HUES64 (cell line): Measurements from ENCODE around the gene NRSN1. TPM values are rescaled to one million over a fixed set of nuclear protein-coding genes. Genes with fewer than 3 reads are reported as not detected.

Experiments used
- H3K27ac ChIP-seq: 2 replicates; pipeline ENCODE4 v1.7.0; 2013; ENCODE audit warnings: low read depth, low read length, inconsistent platforms
- H3K27me3 ChIP-seq: 2 replicates; pipeline ENCODE4 v1.6.1; 2013; ENCODE audit warnings: mild to moderate bottlenecking, low read length; ENCODE audit not compliant: insufficient read depth
- H3K36me3 ChIP-seq: 2 replicates; pipeline ENCODE4 v1.6.1; 2013; ENCODE audit warnings: mild to moderate bottlenecking, low read length; ENCODE audit not compliant: insufficient read depth
- H3K4me1 ChIP-seq: 2 replicates; pipeline ENCODE4 v1.6.1; 2013; ENCODE audit warnings: mild to moderate bottlenecking, low read length, moderate library complexity; ENCODE audit not compliant: insufficient read depth
- H3K4me3 ChIP-seq: 2 replicates; pipeline ENCODE4 v1.5.1; 2013; ENCODE audit warnings: mild to moderate bottlenecking, low read length, moderate library complexity
- H3K9ac ChIP-seq: 2 replicates; pipeline ENCODE4 v1.6.1; 2013; ENCODE audit warnings: mild to moderate bottlenecking, low read depth, low read length
- H3K9me3 ChIP-seq: 2 replicates; pipeline ENCODE4 v1.6.1; 2013; ENCODE audit warnings: low read depth, low read length; ENCODE audit not compliant: insufficient read depth
- WGBS: fragments of 150-250, 120-280 bp; methylation state at CpG from one replicate; pipeline ENCODE4 v1.1.7; 2013; ENCODE audit warnings: missing lambda C conversion rate; 5-methylcytosine and 5-hydroxymethylcytosine counted together
- polyA plus RNA-seq, 2 experiments: library from polyadenylated mRNA; stranded (reverse); fragments of 50-300 nt; gene quantifications; one replicate each; pipeline ENCODE4 v1.2.3, GENCODE V29; 2013

The NRSN1 gene, protein sequence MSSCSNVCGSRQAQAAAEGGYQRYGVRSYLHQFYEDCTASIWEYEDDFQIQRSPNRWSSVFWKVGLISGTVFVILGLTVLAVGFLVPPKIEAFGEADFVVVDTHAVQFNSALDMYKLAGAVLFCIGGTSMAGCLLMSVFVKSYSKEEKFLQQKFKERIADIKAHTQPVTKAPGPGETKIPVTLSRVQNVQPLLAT
- 0.10 TPM for polyA plus RNA-seq (2013, experiment 1 of 2)
- polyA plus RNA-seq (2013, experiment 2 of 2) = 0.95 TPM

DNA sequence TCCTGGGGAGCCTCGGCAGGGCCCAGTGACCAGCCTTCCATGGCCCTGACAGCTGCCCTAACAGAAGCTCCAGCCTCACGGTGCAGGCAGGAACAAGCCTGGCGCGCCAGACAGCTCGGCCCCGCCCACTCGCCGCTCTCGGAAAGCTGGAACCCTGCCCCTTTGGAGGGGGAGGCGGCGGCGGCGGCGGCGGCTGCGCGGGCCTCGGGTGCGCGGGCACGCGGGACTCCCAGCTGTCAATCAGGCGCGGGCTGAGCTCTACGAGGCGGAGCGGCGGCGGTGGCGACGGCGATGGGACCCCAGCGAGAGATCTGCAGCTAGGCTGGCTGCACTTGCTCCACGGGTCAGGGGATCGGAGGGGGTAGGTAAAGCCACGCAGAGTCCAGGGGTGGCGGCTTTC is at the start of gene NRSN1:
Gene NRSN1, plus strand, starts transcription at position 236 of the 400 bp plus-strand sequence. CDS start 8,113 bp downstream, outside the sequence.
- no peaks in the 10 kb centered on the region for H3K9me3 ChIP-seq
- H3K4me1 ChIP-seq = peaks cover 9% of the 10 kb centered on the region
- peak within 1 kb of the TSS; percentile 80 for H3K4me3 ChIP-seq
- H3K27ac ChIP-seq = no peak within 1 kb of the TSS
- 1% methylated on average over 37 of the region's 37 CpGs for WGBS
- H3K36me3 ChIP-seq = no peaks in the 10 kb centered on the region
- no peak within 1 kb of the TSS for H3K9ac ChIP-seq
- H3K27me3 ChIP-seq = peaks cover 17% of the 10 kb centered on the region

DNA sequence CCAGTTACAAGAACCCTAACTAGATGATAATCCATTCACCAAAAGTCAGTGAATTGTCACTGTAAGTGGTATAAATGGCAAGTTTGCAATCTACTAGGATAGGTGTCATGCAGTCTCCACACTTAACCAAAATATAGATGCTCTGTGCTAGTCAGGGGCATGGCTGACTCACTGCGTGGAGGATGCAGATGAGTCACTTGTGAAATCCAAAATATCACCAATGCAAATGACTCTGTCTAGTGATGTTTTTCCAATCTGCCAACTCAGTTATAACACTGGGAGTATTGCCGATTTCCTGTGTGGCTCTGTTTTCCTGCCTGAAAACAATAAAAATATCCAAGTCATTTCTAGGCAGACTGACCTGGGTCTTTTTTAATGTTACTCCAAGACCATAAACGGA is 47.8 kb upstream of the NRSN1 start:
- Histone ChIP-seq H3K36me3 (no peaks in the 10 kb centered on the region), H3K4me1 (no peaks in the 10 kb centered on the region), H3K27me3 (no peaks in the 10 kb centered on the region), H3K27ac (no peak overlapping the region), H3K4me3 (no peak overlapping the region), H3K9me3 (peaks cover 12% of the 10 kb centered on the region), H3K9ac (no peak overlapping the region)
- WGBS = 87% methylated on average over 2 of the region's 3 CpGs

DNA sequence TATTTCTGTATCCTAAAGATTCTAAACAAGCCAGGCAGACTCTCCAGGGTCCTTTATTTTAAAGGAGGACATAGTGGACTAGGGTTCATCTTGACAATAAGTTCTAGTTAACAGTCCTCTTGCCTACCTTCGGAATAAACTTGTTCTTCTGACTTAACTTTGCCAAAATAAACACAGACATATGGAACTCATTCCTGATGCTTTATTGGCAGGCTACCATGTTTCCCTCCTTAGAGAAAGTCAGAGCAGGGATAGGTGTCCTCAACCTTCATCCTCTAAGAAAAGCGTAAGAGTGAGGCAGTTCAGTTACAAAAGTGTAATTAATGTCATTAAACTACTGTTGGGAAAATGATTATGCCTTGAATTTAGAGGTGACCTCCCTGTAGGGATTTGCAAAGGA is 46.9 kb upstream of the NRSN1 start:
- H3K27me3 ChIP-seq = no peaks in the 10 kb centered on the region
- WGBS = 88% methylated on average over 2 of the region's 2 CpGs
- H3K4me3 ChIP-seq = no peak overlapping the region
- no peak overlapping the region for H3K9ac ChIP-seq
- no peak overlapping the region for H3K27ac ChIP-seq
- peaks cover 12% of the 10 kb centered on the region for H3K9me3 ChIP-seq
- H3K4me1 ChIP-seq = no peaks in the 10 kb centered on the region
- H3K36me3 ChIP-seq = no peaks in the 10 kb centered on the region

DNA sequence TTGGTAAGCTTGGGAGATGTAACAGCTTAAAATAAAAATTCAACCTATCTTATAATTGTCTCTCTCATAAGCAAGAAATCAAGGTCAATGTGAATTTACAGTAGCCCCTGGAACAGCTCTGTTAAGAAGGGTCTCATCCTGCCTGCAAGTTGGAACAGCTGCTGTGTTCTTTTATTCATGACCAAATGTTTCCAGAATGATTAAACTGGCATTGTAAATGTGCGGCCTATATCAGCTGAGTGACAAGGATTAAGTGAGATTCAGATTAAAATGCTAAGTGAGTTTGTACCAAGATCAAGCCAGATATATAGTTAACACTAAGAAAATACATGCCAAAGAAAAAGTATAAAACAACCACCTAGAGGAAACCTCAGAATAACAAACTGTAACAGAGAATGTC is 45.3 kb upstream of the NRSN1 start:
- Histone ChIP-seq H3K27me3 (no peaks in the 10 kb centered on the region), H3K27ac (no peak overlapping the region), H3K4me1 (no peaks in the 10 kb centered on the region), H3K4me3 (no peak overlapping the region), H3K9ac (no peak overlapping the region), H3K9me3 (peaks cover 12% of the 10 kb centered on the region), H3K36me3 (no peaks in the 10 kb centered on the region)
- 93% methylated on average over 1 of the region's 1 CpG for WGBS

DNA sequence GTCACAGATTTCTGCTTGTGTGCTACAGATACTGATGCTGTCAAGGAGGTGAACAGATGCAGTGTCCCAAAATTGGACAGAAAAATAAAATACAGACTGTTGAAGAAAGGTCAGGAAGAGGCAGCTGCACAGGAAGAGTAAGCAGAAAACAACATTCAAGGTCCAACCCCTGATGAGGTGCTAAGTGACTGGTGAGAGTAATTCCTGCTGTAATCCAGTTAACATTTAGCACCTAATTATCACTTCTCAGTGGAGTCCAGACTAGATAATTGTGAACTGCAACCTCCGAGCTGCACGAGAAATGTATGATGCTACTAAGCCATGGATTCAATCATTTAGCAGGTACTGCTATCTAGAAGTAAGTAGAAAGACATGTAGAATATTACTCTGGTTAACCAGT is 36.3 kb upstream of the NRSN1 start:
- H3K4me1 ChIP-seq = no peaks in the 10 kb centered on the region
- no peak overlapping the region for H3K4me3 ChIP-seq
- H3K9ac ChIP-seq = no peak overlapping the region
- H3K9me3 ChIP-seq = no peaks in the 10 kb centered on the region
- H3K36me3 ChIP-seq = no peaks in the 10 kb centered on the region
- no peak overlapping the region for H3K27ac ChIP-seq
- H3K27me3 ChIP-seq = no peaks in the 10 kb centered on the region
- 36% methylated on average over 2 of the region's 2 CpGs for WGBS

DNA sequence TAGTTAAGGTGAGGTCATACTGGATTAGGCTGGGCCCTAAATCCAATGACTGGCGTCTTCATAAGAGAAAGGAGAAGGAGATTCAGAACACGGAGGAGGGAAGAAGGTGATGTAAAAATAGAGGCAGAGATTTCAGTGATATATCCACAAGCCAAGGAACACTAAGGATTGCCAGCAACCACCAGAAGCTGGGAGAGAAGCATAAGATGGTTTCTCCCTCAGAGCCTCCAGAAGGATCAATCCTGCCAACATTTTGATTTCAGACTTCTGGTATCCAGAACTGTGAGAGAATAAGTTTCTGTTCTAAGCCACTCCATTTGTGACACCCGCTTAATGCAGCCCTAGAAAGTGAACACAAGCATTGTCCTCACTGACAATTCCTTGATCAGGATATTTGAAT is 33.6 kb upstream of the NRSN1 start:
- H3K27me3 ChIP-seq = no peaks in the 10 kb centered on the region
- H3K36me3 ChIP-seq = no peaks in the 10 kb centered on the region
- H3K9me3 ChIP-seq = no peaks in the 10 kb centered on the region
- no peak overlapping the region for H3K27ac ChIP-seq
- no peak overlapping the region for H3K4me3 ChIP-seq
- H3K4me1 ChIP-seq = no peaks in the 10 kb centered on the region
- H3K9ac ChIP-seq = no peak overlapping the region
- 91% methylated on average over 3 of the region's 3 CpGs for WGBS

DNA sequence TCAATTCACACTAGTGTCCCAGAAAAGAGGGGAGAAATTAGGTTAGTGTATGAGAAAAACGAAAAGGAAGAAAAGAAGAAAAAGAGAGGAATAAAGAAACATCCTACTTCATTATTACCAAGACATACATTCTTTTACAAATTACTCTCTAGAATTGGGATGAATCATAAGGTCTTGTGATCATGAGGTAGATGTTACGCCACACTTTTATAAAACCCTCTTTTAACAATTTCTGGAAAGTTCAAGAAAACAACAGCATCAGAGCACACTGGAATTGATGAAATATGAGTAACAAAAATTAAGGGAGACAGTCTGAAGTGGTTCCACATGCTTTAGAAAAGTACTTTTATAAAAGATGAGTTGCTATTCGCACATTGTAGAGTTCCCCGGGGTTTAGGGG is 32.6 kb upstream of the NRSN1 start:
- 89% methylated on average over 2 of the region's 4 CpGs for WGBS
- H3K4me1 ChIP-seq = no peaks in the 10 kb centered on the region
- no peaks in the 10 kb centered on the region for H3K36me3 ChIP-seq
- H3K9me3 ChIP-seq = no peaks in the 10 kb centered on the region
- no peak overlapping the region for H3K4me3 ChIP-seq
- H3K27ac ChIP-seq = no peak overlapping the region
- no peaks in the 10 kb centered on the region for H3K27me3 ChIP-seq
- no peak overlapping the region for H3K9ac ChIP-seq

DNA sequence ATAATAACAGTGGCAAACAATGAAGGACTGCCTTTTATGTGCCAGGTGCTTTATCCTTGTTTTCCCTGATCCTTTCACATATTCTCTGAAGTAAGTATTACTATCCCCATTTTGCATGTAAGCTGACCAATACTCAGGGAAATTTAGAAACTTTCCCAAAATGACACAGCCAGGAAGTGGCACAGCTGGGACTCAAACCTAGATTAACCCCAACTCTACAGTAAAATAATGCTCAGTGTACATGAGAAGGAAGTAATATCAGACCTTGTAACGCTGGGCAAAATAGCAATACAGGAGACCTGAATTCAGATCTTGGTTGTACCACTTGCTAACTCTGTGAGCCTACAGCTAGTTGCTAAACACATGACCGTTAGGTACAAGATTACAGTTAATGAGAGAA is 26.8 kb upstream of the NRSN1 start:
- Histone ChIP-seq H3K9me3 (no peaks in the 10 kb centered on the region), H3K4me3 (no peak overlapping the region), H3K27ac (no peak overlapping the region), H3K27me3 (no peaks in the 10 kb centered on the region), H3K4me1 (no peaks in the 10 kb centered on the region; the same call in 1 of the 2 replicates), H3K36me3 (no peaks in the 10 kb centered on the region), H3K9ac (no peak overlapping the region)
- 88% methylated on average over 2 of the region's 2 CpGs for whole genome bisulfite sequencing

DNA sequence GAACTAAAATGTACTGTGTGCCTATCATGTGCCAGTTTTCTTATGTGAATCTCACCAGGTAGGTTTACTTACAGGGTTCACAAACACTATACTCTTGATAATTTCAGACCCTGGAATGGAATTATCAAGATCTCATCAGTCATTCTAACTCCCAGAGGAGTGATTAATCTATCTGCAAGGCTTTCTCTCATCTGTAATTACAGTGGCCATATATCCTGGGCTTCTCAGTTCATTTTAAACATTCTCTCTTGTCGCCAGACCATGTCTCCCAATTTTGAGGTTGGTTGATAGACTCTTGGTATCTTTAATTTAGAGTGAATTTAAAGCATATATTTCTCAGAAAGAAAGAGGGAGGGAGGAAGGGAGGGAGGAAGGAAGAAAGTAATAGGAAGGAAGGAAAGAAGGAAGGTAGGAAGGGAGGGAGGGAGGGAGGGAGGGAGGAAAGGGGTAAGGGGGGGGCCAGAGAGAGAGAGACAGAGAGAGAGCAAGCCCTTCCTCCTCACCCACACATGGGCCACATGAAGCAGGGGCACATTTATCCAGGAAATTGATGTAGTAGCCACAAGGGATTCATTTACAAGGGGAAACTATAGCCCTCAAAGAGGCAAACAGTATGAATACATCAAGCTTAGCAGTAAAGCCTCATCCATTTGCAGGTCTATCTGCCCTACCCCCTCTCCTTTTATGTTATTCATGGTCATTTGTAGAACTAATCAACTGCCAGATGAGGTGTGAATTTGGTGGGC is 25.8 kb upstream of the NRSN1 start:
- Histone ChIP-seq H3K27me3 (no peaks in the 10 kb centered on the region), H3K27ac (no peak overlapping the region), H3K36me3 (no peaks in the 10 kb centered on the region), H3K9ac (no peak overlapping the region), H3K9me3 (no peaks in the 10 kb centered on the region), H3K4me1 (no peaks in the 10 kb centered on the region; the same call in 1 of the 2 replicates), H3K4me3 (no peak overlapping the region)
- no CpG with 5 or more reads among the region's 1 CpG for WGBS

DNA sequence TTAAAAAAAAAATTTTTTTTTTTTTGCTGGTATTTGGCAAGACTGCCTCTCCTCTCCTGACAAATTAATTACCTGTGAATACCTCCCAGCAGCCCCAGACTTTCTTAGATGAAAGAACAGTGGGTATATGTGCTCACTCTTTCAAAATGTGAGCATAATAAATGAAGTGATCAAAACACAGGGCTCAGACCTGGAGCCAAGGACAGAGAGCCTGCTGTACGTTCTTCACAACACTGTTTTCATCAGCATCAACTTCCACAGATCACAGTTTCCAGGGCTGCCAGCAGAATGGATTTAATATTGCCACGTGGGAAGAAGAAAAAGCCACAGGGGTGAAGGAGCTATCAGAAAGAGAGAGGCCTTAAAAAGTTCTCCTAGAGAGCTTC is 25.3 kb upstream of the NRSN1 start:
- Histone ChIP-seq H3K36me3 (no peaks in the 10 kb centered on the region), H3K4me1 (no peaks in the 10 kb centered on the region; the same call in 1 of the 2 replicates), H3K27me3 (no peaks in the 10 kb centered on the region), H3K9ac (no peak overlapping the region), H3K9me3 (no peaks in the 10 kb centered on the region), H3K27ac (no peak overlapping the region), H3K4me3 (no peak overlapping the region)
- WGBS = 39% methylated on average over 2 of the region's 2 CpGs

DNA sequence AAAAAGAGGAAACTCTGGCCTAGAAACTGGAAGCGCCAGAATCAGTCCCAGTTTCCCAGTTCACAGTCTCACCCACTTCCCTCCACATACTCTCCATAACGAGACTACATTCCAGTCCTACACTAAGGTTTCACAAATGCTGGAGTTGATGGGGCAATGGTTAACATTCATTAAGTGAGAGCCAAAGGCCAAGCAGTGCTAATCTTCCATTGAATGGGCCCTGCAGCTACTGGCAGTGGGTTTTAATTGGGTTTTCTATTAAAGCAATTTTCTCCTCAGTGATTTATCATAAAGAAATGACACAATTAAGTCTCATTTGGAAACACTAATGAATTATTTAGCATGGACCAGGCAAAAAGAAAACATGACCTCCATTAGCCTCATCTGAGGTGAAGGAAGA is 20.8 kb upstream of the NRSN1 start:
- H3K27ac ChIP-seq = no peak overlapping the region
- 79% methylated on average over 2 of the region's 2 CpGs for WGBS
- H3K4me1 ChIP-seq = no peaks in the 10 kb centered on the region; the same call in 1 of the 2 replicates
- H3K4me3 ChIP-seq = no peak overlapping the region
- no peaks in the 10 kb centered on the region for H3K27me3 ChIP-seq
- H3K9me3 ChIP-seq = no peaks in the 10 kb centered on the region
- H3K9ac ChIP-seq = no peak overlapping the region
- H3K36me3 ChIP-seq = no peaks in the 10 kb centered on the region
